ENCODE results near the gene TIMELESS.

TIMELESS gene

DNA sequence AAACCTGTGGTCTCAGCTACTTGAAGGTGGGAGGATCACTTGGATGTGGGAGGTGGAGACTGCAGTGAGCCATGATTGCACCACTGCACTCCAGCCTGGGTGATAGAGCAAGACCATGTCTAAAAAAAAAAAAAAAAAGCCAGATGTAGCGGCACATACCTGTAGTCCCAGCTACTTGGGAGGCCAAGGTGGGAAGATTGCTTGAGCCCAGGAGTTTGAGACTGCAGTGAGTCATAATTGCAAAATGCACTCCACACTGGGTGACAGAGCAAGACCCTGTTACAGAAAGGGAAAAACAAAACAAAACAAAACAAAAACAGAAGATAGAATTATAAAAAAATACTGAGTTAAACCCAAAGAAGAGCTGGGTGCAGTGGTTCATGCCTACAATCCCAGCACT, 57.5 kb downstream of the TIMELESS start:
- TF ChIP-seq, protein P1, sequence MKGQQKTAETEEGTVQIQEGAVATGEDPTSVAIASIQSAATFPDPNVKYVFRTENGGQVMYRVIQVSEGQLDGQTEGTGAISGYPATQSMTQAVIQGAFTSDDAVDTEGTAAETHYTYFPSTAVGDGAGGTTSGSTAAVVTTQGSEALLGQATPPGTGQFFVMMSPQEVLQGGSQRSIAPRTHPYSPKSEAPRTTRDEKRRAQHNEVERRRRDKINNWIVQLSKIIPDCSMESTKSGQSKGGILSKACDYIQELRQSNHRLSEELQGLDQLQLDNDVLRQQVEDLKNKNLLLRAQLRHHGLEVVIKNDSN (IDR thresholded peaks at IDR 0.05) = no peak
- TF ChIP-seq ZBTB7A (IDR thresholded peaks at IDR 0.05; ENCODE audit: low read depth) = no peak
- no peak for TF ChIP-seq EP300 (IDR thresholded peaks at IDR 0.05; ENCODE audit: borderline replicate concordance)
- TF ChIP-seq NFIC (IDR thresholded peaks at IDR 0.05) = no peak
- no peak for TF ChIP-seq FOXM1 (IDR thresholded peaks at IDR 0.05; ENCODE audit: borderline replicate concordance, low read depth)
- no peak for TF ChIP-seq CEBPB (IDR thresholded peaks at IDR 0.05)
- TF ChIP-seq, protein P2, sequence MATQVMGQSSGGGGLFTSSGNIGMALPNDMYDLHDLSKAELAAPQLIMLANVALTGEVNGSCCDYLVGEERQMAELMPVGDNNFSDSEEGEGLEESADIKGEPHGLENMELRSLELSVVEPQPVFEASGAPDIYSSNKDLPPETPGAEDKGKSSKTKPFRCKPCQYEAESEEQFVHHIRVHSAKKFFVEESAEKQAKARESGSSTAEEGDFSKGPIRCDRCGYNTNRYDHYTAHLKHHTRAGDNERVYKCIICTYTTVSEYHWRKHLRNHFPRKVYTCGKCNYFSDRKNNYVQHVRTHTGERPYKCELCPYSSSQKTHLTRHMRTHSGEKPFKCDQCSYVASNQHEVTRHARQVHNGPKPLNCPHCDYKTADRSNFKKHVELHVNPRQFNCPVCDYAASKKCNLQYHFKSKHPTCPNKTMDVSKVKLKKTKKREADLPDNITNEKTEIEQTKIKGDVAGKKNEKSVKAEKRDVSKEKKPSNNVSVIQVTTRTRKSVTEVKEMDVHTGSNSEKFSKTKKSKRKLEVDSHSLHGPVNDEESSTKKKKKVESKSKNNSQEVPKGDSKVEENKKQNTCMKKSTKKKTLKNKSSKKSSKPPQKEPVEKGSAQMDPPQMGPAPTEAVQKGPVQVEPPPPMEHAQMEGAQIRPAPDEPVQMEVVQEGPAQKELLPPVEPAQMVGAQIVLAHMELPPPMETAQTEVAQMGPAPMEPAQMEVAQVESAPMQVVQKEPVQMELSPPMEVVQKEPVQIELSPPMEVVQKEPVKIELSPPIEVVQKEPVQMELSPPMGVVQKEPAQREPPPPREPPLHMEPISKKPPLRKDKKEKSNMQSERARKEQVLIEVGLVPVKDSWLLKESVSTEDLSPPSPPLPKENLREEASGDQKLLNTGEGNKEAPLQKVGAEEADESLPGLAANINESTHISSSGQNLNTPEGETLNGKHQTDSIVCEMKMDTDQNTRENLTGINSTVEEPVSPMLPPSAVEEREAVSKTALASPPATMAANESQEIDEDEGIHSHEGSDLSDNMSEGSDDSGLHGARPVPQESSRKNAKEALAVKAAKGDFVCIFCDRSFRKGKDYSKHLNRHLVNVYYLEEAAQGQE (IDR thresholded peaks at IDR 0.05; ENCODE audit: low read depth) = no peak
- no peak for TF ChIP-seq RAD21 (IDR thresholded peaks at IDR 0.05; ENCODE audit: low read depth)
- no peak for TF ChIP-seq CREB1 (IDR thresholded peaks at IDR 0.05; ENCODE audit: low read depth)
- TF ChIP-seq, protein P3, sequence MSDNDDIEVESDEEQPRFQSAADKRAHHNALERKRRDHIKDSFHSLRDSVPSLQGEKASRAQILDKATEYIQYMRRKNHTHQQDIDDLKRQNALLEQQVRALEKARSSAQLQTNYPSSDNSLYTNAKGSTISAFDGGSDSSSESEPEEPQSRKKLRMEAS (IDR thresholded peaks at IDR 0.05) = no peak
- TF ChIP-seq TEAD4 (IDR thresholded peaks at IDR 0.05) = no peak

DNA sequence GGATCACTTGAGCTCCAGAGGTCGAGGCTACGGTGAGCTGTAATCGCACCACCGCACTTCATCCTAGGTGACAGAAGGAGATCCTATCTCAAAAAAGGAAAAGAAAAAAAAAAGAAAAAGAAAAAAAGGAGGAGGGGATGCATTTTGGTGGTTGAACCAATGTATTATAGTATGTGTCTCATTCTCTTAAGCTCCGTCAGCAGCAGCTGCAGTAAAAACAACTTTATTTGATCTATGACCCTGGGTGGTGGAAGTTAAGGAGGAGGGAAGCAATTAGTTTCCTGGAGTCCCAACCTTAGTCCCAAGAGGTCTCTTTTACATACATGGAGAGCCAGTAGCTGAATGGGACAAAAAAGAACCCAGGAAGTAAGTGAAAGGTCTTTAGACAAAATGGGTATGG, 59.8 kb downstream of the TIMELESS start:
- no peak for TF ChIP-seq CREB1 (IDR thresholded peaks at IDR 0.05; ENCODE audit: low read depth)
- no peak for TF ChIP-seq NFIC (IDR thresholded peaks at IDR 0.05)
- no peak for TF ChIP-seq RAD21 (IDR thresholded peaks at IDR 0.05; ENCODE audit: low read depth)
- TF ChIP-seq FOXM1 (IDR thresholded peaks at IDR 0.05; ENCODE audit: borderline replicate concordance, low read depth) = no peak
- no peak for TF ChIP-seq TEAD4 (IDR thresholded peaks at IDR 0.05)
- TF ChIP-seq, protein P1 (IDR thresholded peaks at IDR 0.05) = no peak
- TF ChIP-seq ZBTB7A (IDR thresholded peaks at IDR 0.05; ENCODE audit: low read depth) = no peak
- TF ChIP-seq TCF12 (IDR thresholded peaks at IDR 0.05; ENCODE audit: low read depth) = no peak
- TF ChIP-seq YY1 (IDR thresholded peaks at IDR 0.05; ENCODE audit: low read depth) = no peak

DNA sequence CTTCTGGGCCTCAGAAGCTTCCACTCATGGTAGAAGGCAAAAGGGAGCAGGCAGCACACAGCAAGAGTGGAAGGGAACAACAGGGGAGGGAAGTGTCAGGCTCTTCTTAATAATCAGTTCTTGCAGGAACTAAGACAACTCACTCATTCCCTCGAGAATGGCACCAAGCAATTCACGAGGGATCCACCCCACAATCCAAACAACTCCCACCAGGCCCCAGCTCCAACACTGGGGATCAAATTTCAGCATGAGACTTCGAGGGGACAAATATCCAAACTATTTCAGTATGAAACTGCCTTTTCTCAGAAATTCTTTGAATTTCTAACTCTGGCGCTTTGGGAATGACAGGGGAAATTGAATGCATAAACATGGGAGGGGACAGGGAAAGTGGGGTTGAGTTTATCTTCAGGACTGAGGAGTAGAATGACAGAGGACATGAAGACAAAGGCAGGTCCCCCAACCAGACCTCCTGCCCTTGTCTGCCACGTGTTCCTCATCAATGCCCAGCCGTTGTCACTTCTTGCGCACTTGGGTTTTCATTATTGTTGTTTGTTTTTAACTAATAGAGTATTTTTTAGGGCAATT, 62.0 kb downstream of the TIMELESS start:
- no peak for TF ChIP-seq YY1 (IDR thresholded peaks at IDR 0.05; ENCODE audit: low read depth)
- TF ChIP-seq, protein P2 (IDR thresholded peaks at IDR 0.05; ENCODE audit: low read depth) = no peak
- TF ChIP-seq TEAD4 (IDR thresholded peaks at IDR 0.05) = peak; percentile 19; the same call in 1 of the 2 replicates

DNA sequence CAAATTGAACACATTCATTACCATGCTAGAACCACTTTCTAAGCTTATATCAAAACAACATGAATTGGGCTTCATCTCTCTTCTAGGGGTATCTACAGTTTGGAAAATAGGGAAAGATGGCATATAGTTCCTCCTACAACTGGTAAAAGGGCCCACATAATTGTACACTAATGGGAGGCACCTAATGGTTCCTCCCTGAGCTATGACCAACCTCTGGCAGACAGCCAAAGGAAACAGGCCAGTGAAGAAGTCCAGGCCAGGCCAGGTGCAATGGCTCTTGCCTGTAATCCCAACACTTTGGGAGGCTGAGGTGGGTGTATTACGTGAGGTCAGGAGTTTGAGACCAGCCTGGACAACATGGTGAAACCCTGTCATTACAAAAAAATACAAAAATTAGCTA, 63.4 kb downstream of the TIMELESS start:
- TF ChIP-seq NFIC (IDR thresholded peaks at IDR 0.05) = peak; percentile 82
- TF ChIP-seq TCF12 (IDR thresholded peaks at IDR 0.05; ENCODE audit: low read depth) = no peak
- 0 out of 2 replicates have a peak, but pooled peaks have one; percentile 38 for TF ChIP-seq YY1 (IDR thresholded peaks at IDR 0.05; ENCODE audit: low read depth)

DNA sequence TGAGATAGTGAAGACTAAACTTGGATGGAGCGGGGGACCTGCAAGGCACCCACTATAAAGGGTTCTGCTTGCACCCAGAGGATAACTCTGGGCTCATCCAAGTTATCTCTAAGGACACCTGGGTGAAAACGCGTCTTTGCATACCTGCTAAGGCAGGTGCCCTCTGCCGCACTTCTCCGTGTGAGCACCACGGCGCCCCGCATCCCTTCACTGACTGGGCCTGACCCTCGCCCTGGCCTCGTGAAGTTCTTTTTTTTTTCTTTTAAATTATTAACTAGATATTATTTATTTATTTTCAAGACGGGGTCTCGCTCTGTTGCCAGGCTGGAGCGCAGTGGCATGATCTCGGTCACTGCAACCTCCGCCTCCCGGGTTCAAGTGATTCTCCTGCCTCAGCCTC, 66.6 kb downstream of the TIMELESS start:
- TF ChIP-seq, protein P2 (IDR thresholded peaks at IDR 0.05; ENCODE audit: low read depth) = no peak
- TF ChIP-seq TEAD4 (IDR thresholded peaks at IDR 0.05) (no peak), FOXM1 (IDR thresholded peaks at IDR 0.05; ENCODE audit: borderline replicate concordance, low read depth) (no peak), CREB1 (IDR thresholded peaks at IDR 0.05; ENCODE audit: low read depth) (no peak), RAD21 (IDR thresholded peaks at IDR 0.05; ENCODE audit: low read depth) (no peak), CEBPB (IDR thresholded peaks at IDR 0.05) (no peak), YY1 (IDR thresholded peaks at IDR 0.05; ENCODE audit: low read depth) (no peak), NFIC (IDR thresholded peaks at IDR 0.05) (no peak), TCF12 (IDR thresholded peaks at IDR 0.05; ENCODE audit: low read depth) (no peak), ZBTB7A (IDR thresholded peaks at IDR 0.05; ENCODE audit: low read depth) (no peak), TAF1 (IDR thresholded peaks at IDR 0.05; ENCODE audit: low read depth) (no peak), EP300 (IDR thresholded peaks at IDR 0.05; ENCODE audit: borderline replicate concordance) (no peak)
- TF ChIP-seq, protein P3 (IDR thresholded peaks at IDR 0.05) = no peak
- TF ChIP-seq, protein P1 (IDR thresholded peaks at IDR 0.05) = no peak

All from Ishikawa (cell line).